A549 (cell line): ENCODE measurements around the gene AIG1. TPM values are rescaled to one million over a fixed set of nuclear protein-coding genes. Genes with fewer than 3 reads are reported as not detected.

Source experiments
- ATAC-seq, 2 experiments: fragments of 200-7000 bp in 1 of 2; fragments of >200 bp in 1 of 2; cut with Nextera tagmentation in 1 of 2; cut with Tn5 transposase in 1 of 2; 3 replicates each; pipeline versions ENCODE4 v1.8.0 to v1.9.1; 2018 to 2020; ENCODE audit warnings: mild to moderate bottlenecking in 1 of 2, moderate library complexity in 1 of 2
- CTCF ChIA-PET: fragments of 300-600 bp; sonication (Branson Sonifier 250); formaldehyde crosslinking; extraction: SDS; loops from one replicate; lab custom pipeline; 2021; ENCODE audit warnings: antibody characterized with exemption, inconsistent platforms; lab: Yijun Ruan, JAX
- POLR2A ChIA-PET: fragments of 350-600 bp; formaldehyde crosslinking; extraction: SDS; loops from one replicate; lab custom pipeline; 2021; ENCODE audit warnings: antibody characterized with exemption, inconsistent platforms; lab: Yijun Ruan, JAX
- DNase-seq, 2 experiments: peaks; one replicate each; pipeline versions ENCODE4 v3.0.0 to v3.0.0-alpha.2; 2011 to 2016; ENCODE audit warnings: low read depth in 1 of 2, low spot score in 1 of 2
- FAIRE-seq: peaks from 2 replicates; lab custom pipeline; 2011; peaks lifted over from hg19 to GRCh38; lab: Jason Lieb, UNC
- H3K27ac ChIP-seq, 2 experiments: fragments of >200 bp; sonication (Bioruptor Twin); formaldehyde crosslinking; 3 replicates each; pipeline ENCODE4 v1.5.1; 2016 to 2017
- H3K4me1 ChIP-seq: fragments of >200 bp; sonication (Bioruptor Twin); formaldehyde crosslinking; 3 replicates; pipeline ENCODE4 v1.6.1; 2016
- H3K4me2 ChIP-seq: fragments of >200 bp; sonication (Bioruptor Twin); formaldehyde crosslinking; 3 replicates; pipeline ENCODE4 v1.6.1; 2016
- H3K4me3 ChIP-seq: fragments of >200 bp; sonication (Bioruptor Twin); formaldehyde crosslinking; 3 replicates; pipeline ENCODE4 v1.5.1; 2016
- H3K9me3 ChIP-seq: fragments of >200 bp; sonication (Bioruptor Twin); formaldehyde crosslinking; 3 replicates; pipeline ENCODE4 v1.6.1; 2016
- CBX2 ChIP-seq: fragments of 200-600 bp; sonication (generic); IDR thresholded peaks from 2 replicates; pipeline ENCODE4 v1.6.1; 2016; ENCODE audit warnings: low read depth, mild to moderate bottlenecking, borderline replicate concordance
- CBX8 ChIP-seq: fragments of 200-600 bp; sonication (generic); IDR thresholded peaks from 2 replicates; pipeline ENCODE4 v1.6.1; 2016
- CHD2 ChIP-seq: fragments of 150-350 bp; IDR thresholded peaks from 2 replicates; pipeline ENCODE4 v1.6.1; 2014; ENCODE audit warnings: low read length; ENCODE audit not compliant: partially characterized antibody
- CTCF ChIP-seq: fragments of >200 bp; sonication (Bioruptor Twin); formaldehyde crosslinking; IDR thresholded peaks from 3 replicates; pipeline ENCODE4 v1.5.1; 2016
- EHF ChIP-seq: fragments of 250-450 bp; sonication (Bioruptor Pico); IDR thresholded peaks from 2 replicates; pipeline ENCODE4 v1.5.0; 2020; ENCODE audit warnings: mild to moderate bottlenecking
- EHMT2 ChIP-seq: fragments of 200-600 bp; sonication (generic); IDR thresholded peaks from 2 replicates; pipeline ENCODE4 v1.6.1; 2016; ENCODE audit warnings: antibody characterized with exemption, low read depth, mild to moderate bottlenecking, moderate library complexity
- EP300 ChIP-seq, 2 experiments: fragments of >200 bp; sonication (Bioruptor Twin); formaldehyde crosslinking; IDR thresholded peaks; 2 replicates in 1 of 2; 3 replicates in 1 of 2; pipeline ENCODE4 v1.6.1; 2016 to 2017
- FOSL2 ChIP-seq, 2 experiments: fragments of 450-650 bp in 1 of 2; fragments of >200 bp in 1 of 2; sonication (Bioruptor Twin) in 1 of 2; formaldehyde crosslinking; IDR thresholded peaks; 2 replicates each; pipeline versions ENCODE4 v1.5.0 to v1.6.1; 2016 to 2020; ENCODE audit warnings: mild to moderate bottlenecking in 1 of 2, moderate library complexity in 1 of 2
- FOXS1 ChIP-seq: fragments of 250-450 bp; sonication (Bioruptor Pico); IDR thresholded peaks from 2 replicates; pipeline ENCODE4 v1.5.0; 2020; ENCODE audit warnings: mild to moderate bottlenecking, moderate library complexity
- GATA3 ChIP-seq: IDR thresholded peaks from 2 replicates; pipeline ENCODE4 v1.6.1; 2012; ENCODE audit warnings: borderline replicate concordance
- HDAC2 ChIP-seq: fragments of 200-600 bp; sonication (generic); IDR thresholded peaks from 2 replicates; pipeline ENCODE4 v1.6.1; 2016
- HES2 ChIP-seq: fragments of >200 bp; sonication (Bioruptor Twin); formaldehyde crosslinking; IDR thresholded peaks from 2 replicates; pipeline ENCODE4 v1.6.1; 2016
- HEYL ChIP-seq: fragments of 250-450 bp; sonication (Bioruptor Pico); IDR thresholded peaks from 2 replicates; pipeline ENCODE4 v1.8.0; 2021; ENCODE audit warnings: mild to moderate bottlenecking, moderate library complexity
- HOXA7 ChIP-seq: fragments of 250-450 bp; sonication (Bioruptor Pico); IDR thresholded peaks from 2 replicates; pipeline ENCODE4 v1.5.0; 2020; ENCODE audit warnings: mild to moderate bottlenecking, moderate library complexity
- JUN ChIP-seq, 2 experiments: fragments of >200 bp; sonication (Bioruptor Twin); formaldehyde crosslinking; IDR thresholded peaks; 2 replicates in 1 of 2; 3 replicates in 1 of 2; pipeline ENCODE4 v1.6.1; 2016 to 2017
- KDM1A ChIP-seq: fragments of 200-600 bp; sonication (generic); IDR thresholded peaks from 2 replicates; pipeline ENCODE4 v1.6.1; 2016; ENCODE audit warnings: low read depth, mild to moderate bottlenecking
- KDM5A ChIP-seq: fragments of 200-600 bp; sonication (generic); IDR thresholded peaks from 2 replicates; pipeline ENCODE4 v1.6.1; 2016; ENCODE audit warnings: antibody characterized with exemption, mild to moderate bottlenecking
- MAFK ChIP-seq: fragments of 450-650 bp; IDR thresholded peaks from 2 replicates; pipeline ENCODE4 v1.6.1; 2014; ENCODE audit not compliant: partially characterized antibody
- MAX ChIP-seq: IDR thresholded peaks from 2 replicates; pipeline ENCODE4 v1.6.1; 2012
- MYC ChIP-seq: IDR thresholded peaks from 2 replicates; pipeline ENCODE4 v1.6.1; 2012; ENCODE audit warnings: mild to moderate bottlenecking, inconsistent platforms, low read length, improper control_type of control experiment, borderline replicate concordance
- NFE2L2 ChIP-seq: fragments of 150-350 bp; conservative IDR thresholded peaks from 2 replicates; pipeline ENCODE4 v1.6.1; 2014; ENCODE audit warnings: low read length
- NPAS2 ChIP-seq: fragments of 250-450 bp; sonication (Bioruptor Pico); IDR thresholded peaks from 2 replicates; pipeline ENCODE4 v1.8.0; 2022; ENCODE audit warnings: mild to moderate bottlenecking, moderate library complexity, borderline replicate concordance
- PHF8 ChIP-seq: fragments of 200-600 bp; sonication (generic); IDR thresholded peaks from 2 replicates; pipeline ENCODE4 v1.6.1; 2016; ENCODE audit warnings: low read depth, mild to moderate bottlenecking, antibody characterized with exemption, moderate library complexity, borderline replicate concordance
- POLR2A ChIP-seq: IDR thresholded peaks from 2 replicates; pipeline ENCODE4 v1.6.1; 2012; ENCODE audit warnings: mild to moderate bottlenecking, low read length
- RAD21 ChIP-seq, 2 experiments: fragments of >200 bp in 1 of 2; sonication (Bioruptor Twin) in 1 of 2; formaldehyde crosslinking in 1 of 2; IDR thresholded peaks in 1 of 2; conservative IDR thresholded peaks in 1 of 2; 2 replicates in 1 of 2; 3 replicates in 1 of 2; pipeline ENCODE4 v1.6.1; 2012 to 2018; ENCODE audit warnings: inconsistent platforms in 1 of 2
- RARB ChIP-seq: fragments of 250-450 bp; sonication (Bioruptor Pico); IDR thresholded peaks from 2 replicates; pipeline ENCODE4 v1.8.0; 2021; ENCODE audit warnings: mild to moderate bottlenecking, moderate library complexity
- RCOR1 ChIP-seq: fragments of 150-350 bp; IDR thresholded peaks from 2 replicates; pipeline ENCODE4 v1.6.1; 2014; ENCODE audit warnings: antibody characterized with exemption, low read length, low read depth
- RFX5 ChIP-seq: fragments of 450-650 bp; IDR thresholded peaks from 2 replicates; pipeline ENCODE4 v1.7.1; 2014; ENCODE audit warnings: antibody characterized with exemption, mild to moderate bottlenecking, moderate library complexity
- RNF2 ChIP-seq: fragments of 200-600 bp; sonication (generic); IDR thresholded peaks from 2 replicates; pipeline ENCODE4 v1.6.1; 2016; ENCODE audit warnings: low read depth, mild to moderate bottlenecking, antibody characterized with exemption, moderate library complexity, borderline replicate concordance
- USF2 ChIP-seq: fragments of 450-650 bp; IDR thresholded peaks from 2 replicates; pipeline ENCODE4 v1.6.1; 2014; ENCODE audit warnings: antibody characterized with exemption
- ZFP36 ChIP-seq: fragments of 450-650 bp; IDR thresholded peaks from 2 replicates; pipeline ENCODE4 v1.6.1; 2014; ENCODE audit warnings: borderline replicate concordance; ENCODE audit not compliant: partially characterized antibody
- WGBS: methylation state at CpG from one replicate; pipeline ENCODE4 v1.1.6; 2017; ENCODE audit errors: missing lambda C conversion rate; 5-methylcytosine and 5-hydroxymethylcytosine counted together
- polyA plus RNA-seq, 4 experiments: library from polyadenylated mRNA; depleted of rRNA in 3 of 4; stranded (reverse); fragments of >200 nt; fragmentation: RNase III in 1 of 4; extraction: RNeasy Plus Mini Kit Qiagen cat#74134 plus additional on column Dnase treatment in 1 of 4; gene quantifications; 2 replicates in 3 of 4; 3 replicates in 1 of 4; pipeline ENCODE4 v1.2.3, GENCODE V29; 2011 to 2017

Gene AIG1
- polyA plus RNA-seq, 2 of the 4 experiments (the other 2 are of a cell fraction), result 29.5 to 38.3 TPM

- H3K4me2 ChIP-seq, result no peak overlapping the region
- TF ChIP-seq FOXS1 (no peak), KDM1A (no peak), USF2 (no peak), RAD21 (conservative IDR thresholded peaks at IDR 0.05 in 1 of 2, IDR thresholded peaks at IDR 0.05 in 1 of 2) (no peak), EHF (CRISPR knock-in tag) (no peak), CBX2 (no peak), MAX (no peak), RFX5 (no peak), RCOR1 (no peak), RARB (CRISPR knock-in tag) (no peak), HOXA7 (CRISPR knock-in tag) (no peak), CHD2 (no peak), EP300 (IDR thresholded peaks at IDR 0.05) (no peak), NFE2L2 (no peak), MAFK (no peak), GATA3 (no peak), EHMT2 (no peak), HES2 (no peak)
- TF ChIP-seq, all 56 proteins: peak for 0
- ChIA-PET POLR2A (no interaction called here), CTCF (no interaction called here)
- 96% methylated on average over 1 of the region's 1 CpG for WGBS
- ATAC-seq (no peak), DNase-seq (no peak), FAIRE-seq (no peak)
- Histone ChIP-seq H3K27ac (no peak overlapping the region), H3K4me1 (no peaks in the 10 kb centered on the region), H3K9me3 (no peaks in the 10 kb centered on the region), H3K4me3 (no peak overlapping the region)
Observed at GRCh38 chr6:143238306-143238705, 177.6 kb downstream of the AIG1 start.

GRCh38 chr6:143241111-143241510 lies 180.4 kb downstream of the AIG1 start:
- CTCF ChIA-PET, result no interaction called here
- Histone ChIP-seq H3K4me3 (no peak overlapping the region), H3K27ac (no peak overlapping the region), H3K9me3 (no peaks in the 10 kb centered on the region), H3K4me1 (no peaks in the 10 kb centered on the region), H3K4me2 (no peak overlapping the region)
- DNase-seq (no peak), ATAC-seq (no peak), FAIRE-seq (no peak)
- WGBS, result 95% methylated on average over 4 of the region's 4 CpGs
- POLR2A ChIA-PET, result no interaction called here
- no peak for TF ChIP-seq RCOR1
- TF ChIP-seq CTCF, result no peak
- no peak for TF ChIP-seq NPAS2 (CRISPR knock-in tag)
- TF ChIP-seq RNF2, result no peak
- no peak for TF ChIP-seq EHF (CRISPR knock-in tag)
- no peak for TF ChIP-seq CHD2
- TF ChIP-seq PHF8, result no peak
- TF ChIP-seq MYC, result no peak
- TF ChIP-seq ZFP36, result no peak
- TF ChIP-seq JUN (IDR thresholded peaks at IDR 0.05), result no peak
- no peak for TF ChIP-seq FOSL2 (IDR thresholded peaks at IDR 0.05)
- TF ChIP-seq FOSL2 (CRISPR knock-in tag; IDR thresholded peaks at IDR 0.05), result no peak
- TF ChIP-seq HEYL (CRISPR knock-in tag), result no peak
- TF ChIP-seq HDAC2, result no peak
- no peak for TF ChIP-seq MAX
- no peak for TF ChIP-seq CBX8
- no peak for TF ChIP-seq KDM5A
- TF ChIP-seq POLR2A, result no peak
- TF ChIP-seq, all 56 proteins: peak for 0
